CD4-positive, CD25-positive, alpha-beta regulatory T cell (primary cell): ENCODE results near the gene RAD18. TPM values are rescaled to one million over a fixed set of nuclear protein-coding genes. Genes with fewer than 3 reads are reported as not detected.
A peak's percentile ranks its signal among the peaks of the same experiment; 100 is the strongest.

Experiments used
- ATAC-seq, 2 donors: fragments of 150-1000 bp; cut with Tn5 transposase; one replicate each; pipeline ENCODE4 v1.10.0; 2021; ENCODE audit warnings: low read depth in 2 of 2, moderate number of reproducible peaks in 2 of 2, moderate library complexity in 1 of 2
- DNase-seq, 3 donors: peaks; one replicate each; pipeline versions ENCODE4 v3.0.0 to v3.0.0-alpha.2; 2012 to 2022; ENCODE audit warnings: mixed read lengths in 1 of 3
- H3K27ac ChIP-seq: one replicate; pipeline ENCODE4 v1.7.0; 2013; ENCODE audit warnings: mild to moderate bottlenecking, low read length; ENCODE audit not compliant: insufficient read depth, poor library complexity, severe bottlenecking
- H3K27me3 ChIP-seq: one replicate; pipeline ENCODE4 v1.7.0; 2013; ENCODE audit warnings: low read length; ENCODE audit not compliant: control insufficient read depth, insufficient read depth
- H3K36me3 ChIP-seq: one replicate; pipeline ENCODE4 v1.7.0; 2013; ENCODE audit warnings: mild to moderate bottlenecking, low read length, moderate library complexity; ENCODE audit not compliant: control insufficient read depth, insufficient read depth
- H3K4me1 ChIP-seq: 2 replicates; pipeline ENCODE4 v1.7.0; 2013; ENCODE audit warnings: mild to moderate bottlenecking, low read length; ENCODE audit not compliant: insufficient read depth, control insufficient read depth, poor library complexity, severe bottlenecking
- H3K4me3 ChIP-seq: one replicate; pipeline ENCODE4 v1.7.0; 2013; ENCODE audit warnings: low read depth, mild to moderate bottlenecking, low read length, moderate library complexity
- H3K9me3 ChIP-seq, 2 experiments: 1 replicate in 1 of 2; 2 replicates in 1 of 2; pipeline ENCODE4 v1.7.0; 2013; ENCODE audit warnings: low read length in 2 of 2, mild to moderate bottlenecking in 1 of 2, moderate library complexity in 1 of 2; ENCODE audit not compliant: control insufficient read depth in 2 of 2
- H3K27ac Mint-ChIP-seq, 3 donors: one replicate each; pipeline ENCODE4 v1.8.0; 2020 to 2022; ENCODE audit warnings: mild to moderate bottlenecking in 3 of 3, mixed read lengths in 3 of 3, moderate library complexity in 2 of 3
- H3K27me3 Mint-ChIP-seq: one replicate; pipeline ENCODE4 v1.8.0; 2022; ENCODE audit warnings: mild to moderate bottlenecking, mixed read lengths
- H3K36me3 Mint-ChIP-seq: one replicate; pipeline ENCODE4 v1.8.0; 2020; ENCODE audit warnings: mixed read lengths
- H3K4me1 Mint-ChIP-seq, 4 donors: one replicate each; pipeline ENCODE4 v1.8.0; 2020 to 2022; ENCODE audit warnings: mixed read lengths in 4 of 4, mild to moderate bottlenecking in 1 of 4
- H3K4me3 Mint-ChIP-seq, 4 donors: one replicate each; pipeline ENCODE4 v1.8.0; 2020 to 2022; ENCODE audit warnings: mild to moderate bottlenecking in 4 of 4, mixed read lengths in 4 of 4, moderate library complexity in 3 of 4
- H3K9me3 Mint-ChIP-seq, 7 donors: one replicate each; pipeline ENCODE4 v1.8.0; 2020 to 2022; ENCODE audit warnings: mixed read lengths in 7 of 7, mild to moderate bottlenecking in 3 of 7, moderate library complexity in 2 of 7
- polyA plus RNA-seq, 4 donors: library from polyadenylated mRNA; unstranded; fragments of 300-500 nt; fragmentation: Illumina TruSeq; gene quantifications; one replicate each; pipeline ENCODE4 v1.2.3, GENCODE V29; 2021
- total RNA-seq: library from RNA; stranded (reverse); gene quantifications from one replicate; pipeline ENCODE4 v1.2.3, GENCODE V29; 2022

The RAD18 gene, protein sequence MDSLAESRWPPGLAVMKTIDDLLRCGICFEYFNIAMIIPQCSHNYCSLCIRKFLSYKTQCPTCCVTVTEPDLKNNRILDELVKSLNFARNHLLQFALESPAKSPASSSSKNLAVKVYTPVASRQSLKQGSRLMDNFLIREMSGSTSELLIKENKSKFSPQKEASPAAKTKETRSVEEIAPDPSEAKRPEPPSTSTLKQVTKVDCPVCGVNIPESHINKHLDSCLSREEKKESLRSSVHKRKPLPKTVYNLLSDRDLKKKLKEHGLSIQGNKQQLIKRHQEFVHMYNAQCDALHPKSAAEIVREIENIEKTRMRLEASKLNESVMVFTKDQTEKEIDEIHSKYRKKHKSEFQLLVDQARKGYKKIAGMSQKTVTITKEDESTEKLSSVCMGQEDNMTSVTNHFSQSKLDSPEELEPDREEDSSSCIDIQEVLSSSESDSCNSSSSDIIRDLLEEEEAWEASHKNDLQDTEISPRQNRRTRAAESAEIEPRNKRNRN
- total RNA-seq, result 19.8 TPM
- polyA plus RNA-seq, result 10 to 100 TPM in 2 of 4 donors, 1 to 10 TPM in 2; 7.8 to 12.1 (median 10.5) TPM

DNA sequence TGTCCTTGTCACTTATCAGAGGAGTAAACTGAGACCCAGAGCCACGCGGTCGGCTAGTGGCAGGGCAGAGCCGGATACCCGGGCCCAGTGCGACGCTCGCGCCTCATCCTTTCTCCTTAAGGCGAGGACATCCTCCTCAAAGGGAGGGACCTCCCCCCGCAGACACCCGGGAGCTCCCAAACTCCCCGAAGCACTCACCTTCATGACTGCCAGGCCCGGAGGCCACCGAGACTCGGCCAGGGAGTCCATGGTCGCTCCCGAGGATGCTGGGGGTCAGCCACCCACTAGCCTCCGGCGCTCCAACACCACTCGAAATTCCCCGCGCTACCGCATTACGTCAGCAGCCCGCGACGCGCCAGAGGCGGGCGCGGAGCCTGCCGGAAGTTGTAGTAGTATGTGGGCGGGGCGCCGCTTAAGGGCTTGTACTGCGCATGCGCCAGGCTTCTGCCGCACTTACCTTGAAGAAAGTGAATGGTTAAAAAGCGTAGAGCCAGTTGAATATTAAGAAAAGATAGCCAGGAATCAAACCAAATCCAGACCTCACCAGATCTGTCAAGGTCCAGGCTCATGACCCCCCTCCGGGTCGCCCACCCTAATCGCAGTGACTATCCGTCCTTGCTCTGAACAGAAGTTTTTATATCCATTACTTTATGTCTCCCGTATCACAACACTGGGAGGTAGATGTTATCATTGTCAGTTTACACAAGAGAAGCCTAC, at the start of gene RAD18:
Gene RAD18 (minus strand): TSS at position 336 of the 717 bp plus-strand sequence. CDS start 87 bp downstream, at position 249.
- H3K4me3 ChIP-seq, result peak within 1 kb of the TSS; percentile 98
- peaks cover 9% of the 10 kb centered on the region for H3K27me3 Mint-ChIP-seq
- peak; percentile 92 to 95 for ATAC-seq

DNA sequence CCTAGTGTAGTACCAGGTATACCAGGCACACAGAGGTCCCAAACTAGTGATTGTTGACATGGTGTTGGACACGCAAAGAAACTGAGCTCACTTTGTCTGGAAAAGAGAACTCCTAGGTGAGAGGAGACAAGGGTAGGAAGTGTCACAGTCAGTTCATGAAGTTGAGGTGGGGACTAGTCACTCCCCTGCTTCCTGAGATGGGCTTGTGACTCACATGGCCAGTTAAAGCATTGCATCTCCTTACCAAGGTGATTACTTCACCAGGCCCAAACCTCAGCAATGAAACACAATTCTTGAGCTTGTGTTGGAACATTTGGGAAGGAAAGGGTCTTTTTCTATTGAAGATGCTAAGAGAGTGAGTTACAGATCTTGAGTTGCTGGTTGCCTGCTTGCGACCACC, 49.2 kb upstream of the RAD18 start:
- DNase-seq, result peak in 1 of 3 donors; percentile 2
- Mint-ChIP-seq H3K4me3 (no peak overlapping the region), H3K4me1 (peaks cover 0 to 7% (median 5%) of the 10 kb centered on the region in 4 donors), H3K9me3 (no peaks in the 10 kb centered on the region), H3K27me3 (no peaks in the 10 kb centered on the region), H3K36me3 (peaks cover 24% of the 10 kb centered on the region), H3K27ac (no peak overlapping the region)
- H3K4me3 ChIP-seq, result no peak overlapping the region
- no peaks in the 10 kb centered on the region for H3K27me3 ChIP-seq
- H3K36me3 ChIP-seq, result no peaks in the 10 kb centered on the region
- no peak overlapping the region for H3K27ac ChIP-seq
- ATAC-seq, result no peak
- H3K9me3 ChIP-seq, result no peaks in the 10 kb centered on the region
- no peaks in the 10 kb centered on the region for H3K4me1 ChIP-seq

More for the DNA sequence above, at the start of gene RAD18:
- H3K4me1 ChIP-seq, result peaks cover 15% of the 10 kb centered on the region
- no peaks in the 10 kb centered on the region for H3K36me3 ChIP-seq
- Mint-ChIP-seq H3K4me3 (peak within 1 kb of the TSS; percentile 94 to 99 (median 98)), H3K4me1 (peaks cover 17 to 45% (median 27%) of the 10 kb centered on the region in 4 donors), H3K36me3 (peaks cover 14% of the 10 kb centered on the region), H3K9me3 (no peaks in the 10 kb centered on the region), H3K27ac (peak within 1 kb of the TSS; percentile 92 to 99 (median 99))
- H3K9me3 ChIP-seq, result no peaks in the 10 kb centered on the region
- H3K27ac ChIP-seq, result peak within 1 kb of the TSS; percentile 93
- no peaks in the 10 kb centered on the region for H3K27me3 ChIP-seq
- DNase-seq, result peak; percentile 87 to 94 (median 92)

DNA sequence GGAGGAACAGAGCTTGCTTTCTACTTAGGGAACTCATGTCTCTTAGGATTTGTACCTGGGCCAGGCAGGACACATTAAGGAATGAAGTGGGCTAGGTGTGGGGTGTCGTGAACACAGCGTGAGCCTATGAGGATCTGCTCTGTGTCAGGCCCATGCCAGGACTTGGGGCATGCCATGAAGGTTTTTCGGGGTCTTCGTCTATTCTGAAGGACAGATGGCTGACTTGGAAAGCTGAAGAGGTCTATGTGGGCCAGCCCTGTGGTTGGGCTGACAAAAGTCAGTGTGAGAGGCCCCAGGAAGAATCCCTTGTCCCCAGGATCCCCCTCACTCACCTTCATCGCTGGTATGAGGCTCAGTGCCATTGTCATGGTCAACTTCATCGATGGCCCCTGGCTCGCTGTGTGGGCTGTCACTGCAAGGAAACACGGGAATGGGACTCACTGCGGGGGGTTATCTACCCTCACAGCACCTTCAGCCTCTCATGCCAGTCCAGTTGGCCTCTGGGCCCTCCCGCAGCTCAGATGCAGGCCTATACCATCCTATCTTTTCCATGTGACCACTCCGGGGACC, 46.8 kb upstream of the RAD18 start:
- Histone ChIP-seq H3K9me3 (no peaks in the 10 kb centered on the region), H3K27ac (no peak overlapping the region), H3K4me3 (no peak overlapping the region), H3K36me3 (no peaks in the 10 kb centered on the region), H3K27me3 (no peaks in the 10 kb centered on the region), H3K4me1 (no peaks in the 10 kb centered on the region)
- Mint-ChIP-seq H3K9me3 (peaks cover 0 to 1% (median 0%) of the 10 kb centered on the region in 7 donors), H3K4me1 (peaks cover 0 to 7% (median 3%) of the 10 kb centered on the region in 4 donors), H3K27ac (no peak overlapping the region), H3K4me3 (peak overlapping the region in 1 of 4 donors; percentile 87), H3K36me3 (peaks cover 20% of the 10 kb centered on the region), H3K27me3 (no peaks in the 10 kb centered on the region)
- DNase-seq (no peak), ATAC-seq (no peak)

DNA sequence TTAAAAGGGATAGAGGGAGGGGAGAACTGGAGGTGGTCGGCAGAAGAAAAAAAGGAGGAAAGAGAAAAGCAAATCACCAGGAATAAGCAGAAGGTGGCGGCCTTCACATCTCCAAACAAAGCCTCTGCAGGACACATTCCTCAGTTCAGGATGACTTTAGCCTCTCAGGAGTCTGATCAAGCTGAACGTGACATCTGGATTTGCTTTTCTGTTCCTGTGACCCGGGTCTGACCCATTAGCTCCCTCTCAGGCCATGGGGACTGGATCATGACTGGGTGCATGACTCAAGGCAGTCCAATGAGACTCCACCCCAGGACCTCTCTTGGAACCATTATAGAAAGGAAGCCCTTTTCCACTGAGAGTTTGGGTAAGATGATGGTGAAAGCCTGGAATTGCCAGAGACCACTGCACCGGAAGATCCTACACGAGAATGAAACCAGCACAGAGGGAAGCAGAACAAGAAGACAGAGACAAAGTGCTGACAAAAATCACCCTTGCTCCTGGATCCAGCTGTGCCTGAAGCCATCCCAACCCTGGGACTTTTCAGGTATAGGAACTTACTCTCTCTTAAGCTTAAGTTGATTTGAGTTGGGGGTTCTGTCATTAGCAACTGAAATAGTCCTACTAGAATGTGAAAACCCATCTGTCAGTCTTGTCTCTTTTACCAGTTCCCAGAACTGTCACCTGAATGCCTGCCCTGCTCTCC, 45.4 kb upstream of the RAD18 start:
- H3K27me3 Mint-ChIP-seq, result no peaks in the 10 kb centered on the region
- H3K36me3 Mint-ChIP-seq, result peaks cover 19% of the 10 kb centered on the region
- ATAC-seq (no peak), DNase-seq (no peak)
- Histone ChIP-seq H3K4me1 (no peaks in the 10 kb centered on the region), H3K4me3 (no peak overlapping the region), H3K36me3 (no peaks in the 10 kb centered on the region), H3K27ac (no peak overlapping the region), H3K9me3 (no peaks in the 10 kb centered on the region), H3K27me3 (no peaks in the 10 kb centered on the region)
- H3K4me3 Mint-ChIP-seq, result no peak overlapping the region
- H3K4me1 Mint-ChIP-seq, result peaks cover 0 to 7% (median 3%) of the 10 kb centered on the region in 4 donors
- H3K9me3 Mint-ChIP-seq, result peaks cover 0 to 1% (median 0%) of the 10 kb centered on the region in 7 donors
- no peak overlapping the region for H3K27ac Mint-ChIP-seq

DNA sequence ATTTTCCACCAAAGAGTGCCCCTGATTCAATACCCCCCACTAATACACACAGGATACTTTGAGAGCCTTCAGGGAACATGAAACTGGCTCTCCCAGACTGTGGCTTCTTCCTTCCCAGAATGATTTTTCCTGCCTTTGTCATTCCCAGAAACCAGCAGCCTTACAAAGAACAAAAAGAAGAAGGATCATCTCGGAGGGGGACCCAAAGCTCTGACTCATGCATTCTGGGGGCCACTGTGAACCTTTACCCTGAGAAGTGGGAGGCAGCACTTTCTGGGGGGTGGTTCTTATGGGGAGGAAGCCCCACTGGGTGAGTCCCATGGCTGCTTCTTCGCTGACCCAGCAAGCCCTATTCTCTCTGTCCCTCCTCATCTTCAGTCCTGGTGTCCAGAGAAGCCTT, 44.7 kb upstream of the RAD18 start:
- Histone ChIP-seq H3K9me3 (no peaks in the 10 kb centered on the region), H3K27ac (no peak overlapping the region), H3K27me3 (no peaks in the 10 kb centered on the region), H3K4me1 (no peaks in the 10 kb centered on the region), H3K4me3 (no peak overlapping the region), H3K36me3 (no peaks in the 10 kb centered on the region)
- peaks cover 0 to 1% (median 0%) of the 10 kb centered on the region in 7 donors for H3K9me3 Mint-ChIP-seq
- DNase-seq (no peak), ATAC-seq (no peak)
- peaks cover 0 to 7% (median 3%) of the 10 kb centered on the region in 4 donors for H3K4me1 Mint-ChIP-seq
- no peaks in the 10 kb centered on the region for H3K27me3 Mint-ChIP-seq
- no peak overlapping the region for H3K4me3 Mint-ChIP-seq
- H3K27ac Mint-ChIP-seq, result no peak overlapping the region
- H3K36me3 Mint-ChIP-seq, result peaks cover 16% of the 10 kb centered on the region

DNA sequence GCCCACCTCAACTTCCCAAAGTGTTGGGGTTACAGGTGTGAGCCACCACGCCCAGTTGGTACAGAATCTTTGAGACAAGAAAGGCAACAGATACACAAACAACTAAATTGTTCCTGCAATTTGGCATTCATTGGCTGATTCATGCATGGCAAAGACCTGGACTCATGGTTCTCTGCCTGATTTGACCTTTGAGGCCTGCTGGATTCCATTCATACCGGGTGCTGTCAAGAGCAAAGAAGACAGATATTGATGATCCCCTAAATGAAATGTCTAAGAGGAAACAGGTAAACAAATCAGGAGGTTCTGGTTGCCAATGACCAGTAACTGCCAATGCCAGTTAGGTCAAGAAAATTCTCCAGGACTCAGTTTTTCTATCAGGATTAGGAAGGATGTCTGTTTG, 43.9 kb upstream of the RAD18 start:
- H3K4me1 Mint-ChIP-seq, result peaks cover 0 to 5% (median 2%) of the 10 kb centered on the region in 4 donors
- H3K36me3 Mint-ChIP-seq, result peaks cover 13% of the 10 kb centered on the region
- H3K27ac Mint-ChIP-seq, result no peak overlapping the region
- no peak overlapping the region for H3K27ac ChIP-seq
- H3K9me3 Mint-ChIP-seq, result peaks cover 0 to 1% (median 0%) of the 10 kb centered on the region in 7 donors
- ATAC-seq, result no peak
- H3K27me3 Mint-ChIP-seq, result no peaks in the 10 kb centered on the region
- no peak overlapping the region for H3K4me3 ChIP-seq
- no peak overlapping the region for H3K4me3 Mint-ChIP-seq
- DNase-seq, result no peak
- H3K4me1 ChIP-seq, result no peaks in the 10 kb centered on the region
- H3K27me3 ChIP-seq, result no peaks in the 10 kb centered on the region
- no peaks in the 10 kb centered on the region for H3K36me3 ChIP-seq
- no peaks in the 10 kb centered on the region for H3K9me3 ChIP-seq

DNA sequence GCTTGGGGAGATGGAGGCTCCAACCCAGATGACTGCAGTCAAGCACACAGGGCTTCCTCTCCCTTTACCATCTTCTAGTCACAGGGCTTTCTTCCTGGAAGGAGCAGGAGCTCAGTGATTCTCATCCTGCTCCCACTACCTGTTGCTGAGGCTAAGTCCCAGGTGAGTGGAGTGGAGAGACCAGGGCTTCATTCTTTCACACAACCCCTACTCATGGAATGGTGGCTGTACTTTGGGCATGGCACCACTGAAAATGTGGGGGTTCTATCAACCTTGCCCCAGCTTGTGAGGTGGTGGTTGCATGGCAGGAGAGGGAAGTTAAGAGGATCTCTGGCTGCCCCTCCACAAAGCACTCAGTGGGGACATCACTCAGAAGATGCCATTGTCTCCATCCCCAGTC, 36.8 kb upstream of the RAD18 start:
- H3K4me3 Mint-ChIP-seq, result no peak overlapping the region
- no peaks in the 10 kb centered on the region for H3K36me3 ChIP-seq
- H3K4me3 ChIP-seq, result no peak overlapping the region
- H3K36me3 Mint-ChIP-seq, result peaks cover 4% of the 10 kb centered on the region
- DNase-seq (no peak), ATAC-seq (no peak)
- H3K27me3 Mint-ChIP-seq, result no peaks in the 10 kb centered on the region
- H3K27ac ChIP-seq, result no peak overlapping the region
- H3K4me1 Mint-ChIP-seq, result no peaks in the 10 kb centered on the region
- no peaks in the 10 kb centered on the region for H3K9me3 Mint-ChIP-seq
- no peak overlapping the region for H3K27ac Mint-ChIP-seq
- no peaks in the 10 kb centered on the region for H3K27me3 ChIP-seq
- no peaks in the 10 kb centered on the region for H3K4me1 ChIP-seq
- no peaks in the 10 kb centered on the region for H3K9me3 ChIP-seq
